Measurements from ENCODE around the gene PPIG.
"Not testable (repeated sequence)": the region's sequence is repeated elsewhere in the genome, so short reads cannot be mapped to it uniquely, and the experiment has no call there.

PPIG gene

GRCh38 chr2:169584005-169584877 lies at the start of gene PPIG:
PPIG (plus strand) TSS chr2:169584351; CDS start chr2:169604042, 19,691 bp downstream.
- DNase-seq (ENCODE audit: low spot score) = peak; percentile 95

- DNase-seq (ENCODE audit: low spot score) = not testable (repeated sequence)
These were observed 44.7 kb upstream of the PPIG start for GRCh38 chr2:169539460-169539859.

GRCh38 chr2:169540146-169540545 lies 44.0 kb upstream of the PPIG start:
- no peak for DNase-seq (ENCODE audit: low spot score)

- no peak for DNase-seq (ENCODE audit: low spot score)
These were observed 41.7 kb upstream of the PPIG start for GRCh38 chr2:169542433-169542832.

GRCh38 chr2:169546756-169547155 lies 37.4 kb upstream of the PPIG start:
- DNase-seq (ENCODE audit: low spot score) = no peak

- no peak for DNase-seq (ENCODE audit: low spot score)
These were observed 22.8 kb upstream of the PPIG start for GRCh38 chr2:169561364-169561763.

GRCh38 chr2:169562084-169562483 lies 22.1 kb upstream of the PPIG start:
- not testable (repeated sequence) for DNase-seq (ENCODE audit: low spot score)

GRCh38 chr2:169562519-169562918 lies 21.6 kb upstream of the PPIG start:
- no peak for DNase-seq (ENCODE audit: low spot score)

GRCh38 chr2:169565686-169566085 lies 18.5 kb upstream of the PPIG start:
- no peak for DNase-seq (ENCODE audit: low spot score)

GRCh38 chr2:169569948-169570347 lies 14.2 kb upstream of the PPIG start:
- DNase-seq (ENCODE audit: low spot score) = no peak

- DNase-seq (ENCODE audit: low spot score) = not testable (repeated sequence)
These were observed 13.4 kb upstream of the PPIG start for GRCh38 chr2:169570752-169571151.

- DNase-seq (ENCODE audit: low spot score) = no peak
These were observed 12.6 kb upstream of the PPIG start for GRCh38 chr2:169571571-169571970.

- DNase-seq (ENCODE audit: low spot score) = no peak
These were observed 12.0 kb upstream of the PPIG start for GRCh38 chr2:169572189-169572588.

- DNase-seq (ENCODE audit: low spot score) = no peak
These were observed 11.4 kb upstream of the PPIG start for GRCh38 chr2:169572821-169573159.

GRCh38 chr2:169573160-169573973 lies 10.8 kb upstream of the PPIG start, which contains the start of gene FASTKD1:
FASTKD1 (minus strand) TSS chr2:169573865; CDS start chr2:169572029, 1,836 bp downstream.
- DNase-seq (ENCODE audit: low spot score) = peak; percentile 88

- no peak for DNase-seq (ENCODE audit: low spot score)
These were observed 10.2 kb upstream of the PPIG start for GRCh38 chr2:169573974-169574299.

GRCh38 chr2:169574539-169574938 lies 9.6 kb upstream of the PPIG start:
- not testable (repeated sequence) for DNase-seq (ENCODE audit: low spot score)

GRCh38 chr2:169575264-169575663 lies 8.9 kb upstream of the PPIG start:
- not testable (repeated sequence) for DNase-seq (ENCODE audit: low spot score)

- DNase-seq (ENCODE audit: low spot score) = no peak
These were observed 5.1 kb upstream of the PPIG start for GRCh38 chr2:169579044-169579443.

- DNase-seq (ENCODE audit: low spot score) = not testable (repeated sequence)
These were observed 1.4 kb upstream of the PPIG start for GRCh38 chr2:169582552-169583266.

GRCh38 chr2:169583518-169583917 lies 633 bp upstream of the PPIG start:
- no peak for DNase-seq (ENCODE audit: low spot score)

GRCh38 chr2:169585673-169586072 lies 1.5 kb downstream of the PPIG start:
- DNase-seq (ENCODE audit: low spot score) = no peak
